ENCODE measurements around the gene TFAP2A.

TFAP2A gene

DNA sequence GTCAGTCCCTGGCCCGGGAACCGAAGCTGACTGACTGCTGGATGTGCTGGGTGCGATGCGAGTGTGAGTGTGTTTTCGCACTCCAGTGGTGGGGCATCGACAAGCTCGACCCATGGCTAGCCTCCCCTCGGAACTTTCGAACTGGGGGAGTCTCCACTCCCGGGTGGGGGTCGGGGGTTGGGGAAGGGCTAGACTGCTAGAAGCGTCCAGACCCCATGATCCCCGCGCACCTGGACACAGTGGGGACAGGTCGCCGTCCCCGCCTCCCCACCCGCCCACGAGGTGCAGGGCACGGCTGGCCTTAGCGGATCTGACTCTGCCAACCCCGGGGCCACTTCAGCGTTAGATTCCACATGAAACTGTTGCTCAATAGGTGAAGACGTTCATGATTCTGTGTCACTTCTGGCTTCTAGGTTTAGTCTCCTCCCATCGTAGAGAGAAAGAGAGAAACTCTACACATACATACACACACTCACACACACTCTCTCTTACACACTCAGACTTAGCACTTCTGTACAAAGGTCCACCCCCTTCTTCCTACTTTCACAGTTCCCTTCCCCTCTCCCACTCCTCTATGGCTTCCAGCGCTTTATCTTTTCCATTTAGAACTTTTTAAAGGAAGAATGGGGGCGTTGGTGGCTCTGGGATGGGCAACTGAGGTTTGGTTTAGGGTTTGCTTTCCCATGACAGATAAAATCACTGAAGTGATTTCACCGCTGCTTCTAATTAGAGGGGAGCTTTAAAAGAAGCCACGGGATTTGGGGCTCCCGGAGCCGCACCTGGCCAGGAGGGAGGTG is 5.1 kb upstream of the TFAP2A start:
- Histone ChIP-seq H3K79me1 (ENCODE audit: low read depth, low read length) (no peaks in the 10 kb centered on the region), H3K18ac (ENCODE audit: low read length) (no peak overlapping the region), H2BK12ac (ENCODE audit: low read length) (no peak overlapping the region), H2BK120ac (ENCODE audit: low read depth, low read length) (no peak overlapping the region), H3K9me3 (replicated peaks in 1 of 2; ENCODE audit: control insufficient read depth in 2 of 2, insufficient read depth in 1 of 2, low read depth in 1 of 2, low read length in 2 of 2) (peaks cover 0 to 2% of the 10 kb centered on the region in 2 donors), H2BK15ac (ENCODE audit: low read length) (no peak overlapping the region), H3K23ac (ENCODE audit: low read depth, low read length, poor library complexity) (peak overlapping the region; percentile 28), H4K8ac (ENCODE audit: low read depth, low read length) (no peak overlapping the region), H3K14ac (ENCODE audit: low read length) (no peak overlapping the region), H3K36me3 (replicated peaks in 1 of 2; ENCODE audit: control insufficient read depth in 2 of 2, insufficient read depth in 2 of 2, low read length in 2 of 2) (no peaks in the 10 kb centered on the region), H2BK5ac (ENCODE audit: low read length) (no peak overlapping the region), H3K4me1 (ENCODE audit: control insufficient read depth in 2 of 2, insufficient read depth in 1 of 2, low read depth in 1 of 2, low read length in 2 of 2) (peaks cover under 1 to 12% of the 10 kb centered on the region in 2 donors), H2AFZ (ENCODE audit: low read length) (no peak overlapping the region), H4K91ac (ENCODE audit: low read depth, low read length, poor library complexity) (no peak overlapping the region), H3K27ac (replicated peaks; ENCODE audit: low read length) (no peak overlapping the region), H2AK5ac (ENCODE audit: low read depth, low read length) (no peak overlapping the region), H3K4me2 (ENCODE audit: insufficient read depth, low read length, poor library complexity, severe bottlenecking) (peak overlapping the region; percentile 48), H3K4me3 (ENCODE audit: low read length in 2 of 2) (no peak overlapping the region), H3K4ac (ENCODE audit: low read length) (no peak overlapping the region), H3K27me3 (ENCODE audit: control insufficient read depth in 3 of 3, insufficient read depth in 3 of 3, low read depth in 1 of 3, low read length in 3 of 3) (peaks cover 68 to 100% (median 100%) of the 10 kb centered on the region in 3 experiments), H3K9ac (ENCODE audit: low read depth, low read length, poor library complexity) (no peak overlapping the region)
- no CpG with 5 or more reads among the region's 31 CpGs for WGBS, 2 donors (ENCODE audit: extremely low coverage in 2 of 2, insufficient read length in 2 of 2, insufficient replicate concordance in 1 of 2)
- DNase-seq (ENCODE audit: low spot score): no peak

DNA sequence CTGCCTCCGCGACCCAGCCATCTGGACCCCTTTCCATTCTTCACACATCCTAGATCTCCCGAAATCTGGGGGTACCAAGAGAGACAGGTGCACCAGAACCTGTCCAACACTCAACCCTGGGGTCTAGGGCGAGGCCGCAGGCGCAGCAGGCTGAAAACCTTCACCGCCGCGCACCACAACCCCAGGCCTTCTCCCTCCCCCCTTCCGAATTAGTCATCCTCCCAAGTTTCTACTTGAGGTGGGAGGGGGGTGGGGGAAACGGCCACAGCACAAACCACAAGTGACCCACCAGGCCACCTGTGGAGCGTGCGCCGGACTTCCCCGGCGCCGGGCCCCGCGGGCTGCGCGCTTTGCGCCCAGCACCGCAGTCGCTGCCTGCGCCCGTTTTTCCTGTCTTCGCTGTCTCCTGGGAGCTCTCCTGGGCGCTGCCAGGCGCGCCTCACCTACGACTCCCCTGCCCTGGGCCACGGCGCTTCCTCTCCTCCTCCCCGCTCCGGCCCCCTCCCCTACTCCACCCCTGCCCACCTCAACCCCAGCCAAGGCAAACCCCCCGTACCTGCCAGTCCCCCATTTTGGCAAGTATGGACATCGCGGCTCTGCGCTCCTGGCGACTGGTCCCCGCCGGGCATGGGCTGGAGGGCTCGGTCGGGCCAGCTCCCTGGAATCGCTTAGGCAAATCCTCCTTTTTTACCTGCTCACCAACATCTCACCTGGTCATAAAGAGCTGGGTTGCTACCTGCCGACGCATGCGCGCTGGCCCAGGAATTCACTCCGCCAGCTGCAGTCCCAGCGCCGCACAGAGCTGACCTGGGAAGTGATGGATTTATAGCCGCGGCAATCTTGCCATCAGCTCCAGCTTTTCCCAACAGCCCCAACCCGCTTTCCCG is 4.2 kb upstream of the TFAP2A start:
- peaks cover 70 to 100% (median 100%) of the 10 kb centered on the region in 3 experiments for H3K27me3 ChIP-seq (ENCODE audit: control insufficient read depth in 3 of 3, insufficient read depth in 3 of 3, low read depth in 1 of 3, low read length in 3 of 3)
- no peak overlapping the region for H2BK12ac ChIP-seq (ENCODE audit: low read length)
- H3K14ac ChIP-seq (ENCODE audit: low read length): no peak overlapping the region
- no peak overlapping the region for H2AFZ ChIP-seq (ENCODE audit: low read length)
- H3K27ac ChIP-seq (replicated peaks; ENCODE audit: low read length): no peak overlapping the region
- H4K8ac ChIP-seq (ENCODE audit: low read depth, low read length): no peak overlapping the region
- H3K23ac ChIP-seq (ENCODE audit: low read depth, low read length, poor library complexity): peak overlapping the region; percentile 48
- H2BK120ac ChIP-seq (ENCODE audit: low read depth, low read length): no peak overlapping the region
- H4K91ac ChIP-seq (ENCODE audit: low read depth, low read length, poor library complexity): no peak overlapping the region
- no peak overlapping the region for H2AK5ac ChIP-seq (ENCODE audit: low read depth, low read length)
- H3K36me3 ChIP-seq (replicated peaks in 1 of 2; ENCODE audit: control insufficient read depth in 2 of 2, insufficient read depth in 2 of 2, low read length in 2 of 2): no peaks in the 10 kb centered on the region
- no peak for DNase-seq (ENCODE audit: low spot score)
- peak overlapping the region; percentile 54 for H3K4me2 ChIP-seq (ENCODE audit: insufficient read depth, low read length, poor library complexity, severe bottlenecking)
- H3K4me1 ChIP-seq (ENCODE audit: control insufficient read depth in 2 of 2, insufficient read depth in 1 of 2, low read depth in 1 of 2, low read length in 2 of 2): peaks cover 3 to 17% of the 10 kb centered on the region in 2 donors
- no CpG with 5 or more reads among the region's 56 CpGs for WGBS, 2 donors (ENCODE audit: extremely low coverage in 2 of 2, insufficient read length in 2 of 2, insufficient replicate concordance in 1 of 2)
- H3K9me3 ChIP-seq (replicated peaks in 1 of 2; ENCODE audit: control insufficient read depth in 2 of 2, insufficient read depth in 1 of 2, low read depth in 1 of 2, low read length in 2 of 2): peaks cover 0 to 2% of the 10 kb centered on the region in 2 donors
- no peak overlapping the region for H3K9ac ChIP-seq (ENCODE audit: low read depth, low read length, poor library complexity)
- no peaks in the 10 kb centered on the region for H3K79me1 ChIP-seq (ENCODE audit: low read depth, low read length)
- H2BK15ac ChIP-seq (ENCODE audit: low read length): no peak overlapping the region
- no peak overlapping the region for H3K4ac ChIP-seq (ENCODE audit: low read length)
- H3K4me3 ChIP-seq (ENCODE audit: low read length in 2 of 2): no peak overlapping the region
- no peak overlapping the region for H3K18ac ChIP-seq (ENCODE audit: low read length)
- H2BK5ac ChIP-seq (ENCODE audit: low read length): no peak overlapping the region

DNA sequence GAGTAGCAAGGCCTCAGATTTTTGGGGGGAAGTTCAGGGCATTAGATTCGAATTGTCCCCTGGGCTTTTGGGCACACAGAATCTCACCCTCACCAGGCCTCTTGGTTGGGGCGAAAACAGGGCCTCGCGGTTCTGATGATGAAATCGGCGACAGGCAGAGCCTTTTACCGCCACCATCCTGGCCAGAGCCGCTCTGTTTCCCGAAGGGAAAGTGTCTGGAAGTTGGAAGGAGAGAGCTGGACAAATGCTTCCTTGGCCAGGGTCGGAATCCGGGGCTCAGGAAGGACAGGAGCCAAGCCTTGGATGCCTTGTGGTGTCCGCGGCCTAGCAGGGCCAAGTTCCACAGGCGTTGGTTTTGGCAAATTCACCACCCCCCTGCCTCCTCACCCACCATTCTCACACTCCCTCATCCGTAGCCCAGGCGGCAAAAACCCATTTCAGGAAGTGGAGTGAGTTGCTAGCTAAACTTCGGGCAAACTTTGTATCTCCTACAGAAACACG is 3.5 kb upstream of the TFAP2A start:
- H3K9me3 ChIP-seq (replicated peaks in 1 of 2; ENCODE audit: control insufficient read depth in 2 of 2, insufficient read depth in 1 of 2, low read depth in 1 of 2, low read length in 2 of 2): peaks cover 0 to 2% of the 10 kb centered on the region in 2 donors
- H3K79me1 ChIP-seq (ENCODE audit: low read depth, low read length): no peaks in the 10 kb centered on the region
- H3K4ac ChIP-seq (ENCODE audit: low read length): no peak overlapping the region
- no peak overlapping the region for H2AFZ ChIP-seq (ENCODE audit: low read length)
- no peak overlapping the region for H4K91ac ChIP-seq (ENCODE audit: low read depth, low read length, poor library complexity)
- H2AK5ac ChIP-seq (ENCODE audit: low read depth, low read length): no peak overlapping the region
- no peaks in the 10 kb centered on the region for H3K36me3 ChIP-seq (replicated peaks in 1 of 2; ENCODE audit: control insufficient read depth in 2 of 2, insufficient read depth in 2 of 2, low read length in 2 of 2)
- no peak overlapping the region for H3K14ac ChIP-seq (ENCODE audit: low read length)
- no peak for DNase-seq (ENCODE audit: low spot score)
- no CpG with 5 or more reads among the region's 18 CpGs for WGBS, 2 donors (ENCODE audit: extremely low coverage in 2 of 2, insufficient read length in 2 of 2, insufficient replicate concordance in 1 of 2)
- peak overlapping the region; percentile 73 for H3K18ac ChIP-seq (ENCODE audit: low read length)
- H3K4me3 ChIP-seq (ENCODE audit: low read length in 2 of 2): no peak overlapping the region
- H3K9ac ChIP-seq (ENCODE audit: low read depth, low read length, poor library complexity): no peak overlapping the region
- H3K4me2 ChIP-seq (ENCODE audit: insufficient read depth, low read length, poor library complexity, severe bottlenecking): no peak overlapping the region
- H4K8ac ChIP-seq (ENCODE audit: low read depth, low read length): no peak overlapping the region
- H3K27me3 ChIP-seq (ENCODE audit: control insufficient read depth in 3 of 3, insufficient read depth in 3 of 3, low read depth in 1 of 3, low read length in 3 of 3): peaks cover 72 to 100% (median 100%) of the 10 kb centered on the region in 3 experiments
- no peak overlapping the region for H3K27ac ChIP-seq (replicated peaks; ENCODE audit: low read length)
- H3K23ac ChIP-seq (ENCODE audit: low read depth, low read length, poor library complexity): peak overlapping the region; percentile 48
- H3K4me1 ChIP-seq (ENCODE audit: control insufficient read depth in 2 of 2, insufficient read depth in 1 of 2, low read depth in 1 of 2, low read length in 2 of 2): peaks cover 3 to 20% of the 10 kb centered on the region in 2 donors
- no peak overlapping the region for H2BK120ac ChIP-seq (ENCODE audit: low read depth, low read length)
- H2BK12ac ChIP-seq (ENCODE audit: low read length): no peak overlapping the region
- H2BK5ac ChIP-seq (ENCODE audit: low read length): no peak overlapping the region
- no peak overlapping the region for H2BK15ac ChIP-seq (ENCODE audit: low read length)

Measured in neuronal stem cell (in vitro differentiated cells).